ENCODE measurements around the gene APOLD1. TPM values are rescaled to one million over a fixed set of nuclear protein-coding genes. Genes with fewer than 3 reads are reported as not detected.
A peak's percentile ranks its signal among the peaks of the same experiment; 100 is the strongest.

APOLD1 gene
- total RNA-seq, 1 donor from 2014 or later = 5.6 TPM

DNA sequence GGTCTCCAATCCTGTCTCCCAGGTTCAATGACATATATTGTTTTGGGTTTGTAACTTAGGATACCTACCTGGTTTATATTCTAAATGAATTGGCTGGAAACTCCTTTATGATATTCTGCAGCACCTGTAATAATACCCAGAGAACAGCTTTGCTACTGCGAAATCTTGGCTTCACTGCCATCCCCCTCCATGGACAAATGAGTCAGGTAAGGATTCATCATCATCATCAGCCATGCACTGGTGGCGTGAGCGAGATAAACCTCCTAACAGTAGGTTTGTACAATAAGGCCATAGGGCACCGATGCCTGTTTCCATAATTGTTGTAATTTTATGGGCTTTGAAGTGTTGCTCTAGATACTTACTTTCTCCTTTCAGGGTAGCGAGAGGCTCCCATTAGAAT, 38.4 kb downstream of the APOLD1 start:
- TF ChIP-seq, protein P1, sequence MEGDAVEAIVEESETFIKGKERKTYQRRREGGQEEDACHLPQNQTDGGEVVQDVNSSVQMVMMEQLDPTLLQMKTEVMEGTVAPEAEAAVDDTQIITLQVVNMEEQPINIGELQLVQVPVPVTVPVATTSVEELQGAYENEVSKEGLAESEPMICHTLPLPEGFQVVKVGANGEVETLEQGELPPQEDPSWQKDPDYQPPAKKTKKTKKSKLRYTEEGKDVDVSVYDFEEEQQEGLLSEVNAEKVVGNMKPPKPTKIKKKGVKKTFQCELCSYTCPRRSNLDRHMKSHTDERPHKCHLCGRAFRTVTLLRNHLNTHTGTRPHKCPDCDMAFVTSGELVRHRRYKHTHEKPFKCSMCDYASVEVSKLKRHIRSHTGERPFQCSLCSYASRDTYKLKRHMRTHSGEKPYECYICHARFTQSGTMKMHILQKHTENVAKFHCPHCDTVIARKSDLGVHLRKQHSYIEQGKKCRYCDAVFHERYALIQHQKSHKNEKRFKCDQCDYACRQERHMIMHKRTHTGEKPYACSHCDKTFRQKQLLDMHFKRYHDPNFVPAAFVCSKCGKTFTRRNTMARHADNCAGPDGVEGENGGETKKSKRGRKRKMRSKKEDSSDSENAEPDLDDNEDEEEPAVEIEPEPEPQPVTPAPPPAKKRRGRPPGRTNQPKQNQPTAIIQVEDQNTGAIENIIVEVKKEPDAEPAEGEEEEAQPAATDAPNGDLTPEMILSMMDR (conservative IDR thresholded peaks at IDR 0.05) = no peak
- Mint-ChIP-seq H3K27ac (peak overlapping the region; percentile 44), H3K4me1 (ENCODE audit: unreplicated experiment) (no peaks in the 10 kb centered on the region), H3K4me3 (no peak overlapping the region), H3K36me3 (peaks cover 81% of the 10 kb centered on the region), H3K27me3 (no peaks in the 10 kb centered on the region), H3K9me3 (no peaks in the 10 kb centered on the region)
- no peak for DNase-seq (ENCODE audit: extremely low spot score, unreplicated experiment)

DNA sequence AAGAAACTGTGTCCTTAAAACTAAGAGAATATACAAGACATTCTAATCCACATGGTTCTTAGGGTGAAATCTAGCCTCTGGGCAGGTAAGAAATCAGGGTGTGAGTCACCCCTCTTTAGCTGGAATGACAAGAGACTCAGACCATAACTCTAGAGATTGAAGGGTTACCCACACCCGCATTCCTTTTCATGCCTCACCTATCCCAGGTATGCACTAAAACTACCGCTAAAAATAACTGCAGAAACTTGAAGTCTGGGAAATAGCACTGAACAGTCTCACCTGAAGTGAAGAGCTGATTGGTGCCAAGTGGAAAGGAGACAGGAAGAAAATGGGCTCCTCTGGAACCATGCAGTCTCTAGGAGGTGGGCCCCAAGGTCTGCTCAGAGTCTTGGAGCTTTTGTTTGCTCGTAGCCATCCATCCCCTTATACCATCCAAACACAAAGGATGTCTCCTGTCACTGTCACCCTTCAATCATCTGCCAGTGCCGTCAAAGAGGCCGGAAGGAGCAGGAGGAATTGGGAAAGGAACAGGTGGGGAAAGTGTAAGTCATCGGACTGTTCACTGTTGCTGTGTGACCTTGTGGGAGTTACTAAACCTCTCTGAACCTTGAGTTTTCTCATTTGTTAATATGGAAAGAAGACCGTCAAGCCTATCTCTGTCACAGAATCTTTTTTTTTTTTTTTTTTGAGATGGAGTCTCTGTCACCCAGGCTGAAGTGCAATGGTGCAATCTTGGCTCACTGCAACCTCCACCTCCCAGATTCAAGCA, 50.1 kb downstream of the APOLD1 start:
- Mint-ChIP-seq H3K9me3 (no peaks in the 10 kb centered on the region), H3K36me3 (peaks cover 55% of the 10 kb centered on the region), H3K27ac (peak overlapping the region; percentile 98), H3K4me3 (peak overlapping the region; percentile 51), H3K4me1 (ENCODE audit: unreplicated experiment) (no peaks in the 10 kb centered on the region), H3K27me3 (no peaks in the 10 kb centered on the region)
- TF ChIP-seq, protein P1 (conservative IDR thresholded peaks at IDR 0.05) = no peak
- no peak for DNase-seq (ENCODE audit: extremely low spot score, unreplicated experiment)

DNA sequence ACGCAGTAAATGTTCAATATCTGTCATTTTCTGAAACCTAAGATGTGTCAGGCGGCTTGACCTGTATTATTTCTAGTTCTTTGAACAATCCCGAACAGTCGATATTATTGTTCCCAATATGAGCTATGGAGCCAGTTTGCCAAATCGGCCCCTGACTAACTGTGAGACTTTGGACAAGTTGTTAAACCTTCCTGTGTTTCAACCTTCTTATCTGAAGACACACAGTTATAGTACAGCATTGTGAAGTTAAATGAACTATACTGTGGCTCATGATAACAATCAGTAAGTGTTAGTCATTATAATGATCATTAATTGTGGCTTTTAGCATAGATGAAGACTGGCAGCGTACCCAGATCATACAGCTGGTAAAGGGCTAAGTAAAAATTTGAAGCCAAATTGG, 51.1 kb downstream of the APOLD1 start:
- TF ChIP-seq, protein P1 (conservative IDR thresholded peaks at IDR 0.05) = no peak
- no peaks in the 10 kb centered on the region for H3K4me1 Mint-ChIP-seq (ENCODE audit: unreplicated experiment)
- peaks cover 55% of the 10 kb centered on the region for H3K36me3 Mint-ChIP-seq

DNA sequence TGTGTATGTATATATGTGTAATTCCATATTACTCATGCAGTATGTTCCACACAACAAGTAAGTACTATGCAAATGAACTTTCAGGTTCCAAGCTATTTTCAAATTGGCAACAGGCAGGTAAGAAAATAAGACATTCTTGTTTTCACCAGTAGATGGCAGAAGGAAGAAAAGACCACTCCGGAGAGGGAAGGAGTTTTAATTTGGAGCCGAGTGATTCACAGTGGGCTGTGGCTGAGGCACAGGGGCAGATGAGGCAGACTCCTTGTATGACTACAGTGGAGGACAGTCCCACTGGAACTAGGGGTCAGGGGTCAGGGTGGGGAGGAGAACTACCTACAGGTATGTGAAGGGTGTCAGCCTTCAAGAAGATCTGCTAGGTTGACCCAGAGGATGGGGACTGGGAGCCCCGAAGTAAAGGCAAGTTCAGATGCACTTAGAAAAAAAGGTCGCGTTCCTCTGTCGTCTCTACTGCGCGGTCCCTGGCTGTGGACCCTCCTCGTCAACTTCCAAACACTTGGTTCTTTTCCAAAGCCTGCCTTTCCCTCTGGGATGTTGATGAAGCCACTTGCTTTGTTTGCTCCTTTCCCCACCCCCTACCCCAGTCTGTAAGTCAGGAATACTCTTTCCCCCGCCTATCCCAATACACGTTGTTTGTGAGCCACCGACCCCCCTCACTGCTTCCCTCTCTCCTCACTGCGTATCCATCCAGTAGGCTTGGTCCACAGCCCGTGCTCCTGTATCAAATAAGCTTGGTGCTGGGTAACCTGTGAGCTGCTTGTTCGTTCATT, 51.8 kb downstream of the APOLD1 start:
- H3K4me1 Mint-ChIP-seq (ENCODE audit: unreplicated experiment) = no peaks in the 10 kb centered on the region
- no peak for DNase-seq (ENCODE audit: extremely low spot score, unreplicated experiment)
- peak overlapping the region; percentile 98 for H3K27ac Mint-ChIP-seq
- H3K27me3 Mint-ChIP-seq = no peaks in the 10 kb centered on the region
- no peaks in the 10 kb centered on the region for H3K9me3 Mint-ChIP-seq
- H3K36me3 Mint-ChIP-seq = peaks cover 50% of the 10 kb centered on the region
- TF ChIP-seq, protein P1 (conservative IDR thresholded peaks at IDR 0.05) = peak; percentile 77
- peak overlapping the region; percentile 37 for H3K4me3 Mint-ChIP-seq

More for the DNA sequence above, 51.1 kb downstream of the APOLD1 start:
- H3K27me3 Mint-ChIP-seq = no peaks in the 10 kb centered on the region
- no peaks in the 10 kb centered on the region for H3K9me3 Mint-ChIP-seq
- H3K27ac Mint-ChIP-seq = peak overlapping the region; percentile 98
- no peak for DNase-seq (ENCODE audit: extremely low spot score, unreplicated experiment)
- no peak overlapping the region for H3K4me3 Mint-ChIP-seq

DNA sequence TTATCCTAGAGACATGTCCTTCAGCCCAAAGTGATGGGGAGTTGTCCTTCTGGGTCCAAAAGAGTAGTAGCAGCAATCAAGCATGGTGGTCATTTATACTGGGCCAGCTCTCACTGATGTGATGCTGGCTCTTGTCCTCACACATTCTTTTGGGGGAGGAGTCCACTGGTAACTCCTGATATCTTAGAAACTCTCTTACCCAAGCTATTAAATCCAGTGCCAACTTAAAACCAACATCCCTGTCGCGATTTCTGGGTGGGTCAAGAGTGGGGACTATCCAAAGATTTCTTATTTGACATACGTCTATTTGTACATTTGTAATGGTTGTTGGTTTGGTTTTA, 52.3 kb downstream of the APOLD1 start:
- TF ChIP-seq, protein P1 (conservative IDR thresholded peaks at IDR 0.05) = no peak
- no peak for DNase-seq (ENCODE audit: extremely low spot score, unreplicated experiment)
- H3K9me3 Mint-ChIP-seq = no peaks in the 10 kb centered on the region
- peak overlapping the region; percentile 22 for H3K4me3 Mint-ChIP-seq
- H3K27ac Mint-ChIP-seq = peak overlapping the region; percentile 98
- peaks cover 50% of the 10 kb centered on the region for H3K36me3 Mint-ChIP-seq
- no peaks in the 10 kb centered on the region for H3K4me1 Mint-ChIP-seq (ENCODE audit: unreplicated experiment)
- H3K27me3 Mint-ChIP-seq = no peaks in the 10 kb centered on the region

Data from type B pancreatic cell (in vitro differentiated cells).